ENCODE results near the gene C4B.

GRCh38 chr6:31965700-31966099, 48.9 kb upstream of the C4B start:
- TF ChIP-seq CTCF (IDR thresholded peaks at IDR 0.05; ENCODE audit: borderline replicate concordance, extremely low read depth, low read length, poor library complexity, severe bottlenecking) = no peak
- TF ChIP-seq EZH2 (IDR thresholded peaks at IDR 0.05; ENCODE audit: borderline replicate concordance, low read depth, low read length, severe bottlenecking) = no peak
